Left ventricle myocardium inferior (tissue), 1 donor: ENCODE results near the gene FRMD3. TPM values are rescaled to one million over a fixed set of nuclear protein-coding genes. Genes with fewer than 3 reads are reported as not detected.
A peak's percentile ranks its signal among the peaks of the same experiment; 100 is the strongest.

ENCODE experiments used
- DNase-seq: peaks from one replicate; pipeline ENCODE4 v3.0.0-alpha.2; 2020
- H3K27ac ChIP-seq: fragments of 200-600 bp; replicated peaks from 2 replicates; pipeline ENCODE4 v1.8.0; 2021
- H3K27me3 ChIP-seq: fragments of 200-600 bp; 2 replicates; pipeline ENCODE4 v1.8.0; 2021; ENCODE audit warnings: low read depth
- H3K36me3 ChIP-seq: fragments of 200-600 bp; 2 replicates; pipeline ENCODE4 v1.8.0; 2021
- H3K4me1 ChIP-seq: fragments of 200-600 bp; 2 replicates; pipeline ENCODE4 v1.8.0; 2021
- H3K4me3 ChIP-seq: fragments of 200-600 bp; 2 replicates; pipeline ENCODE4 v1.8.0; 2021; ENCODE audit warnings: mild to moderate bottlenecking, moderate library complexity
- H3K9me3 ChIP-seq: fragments of 200-600 bp; replicated peaks from 2 replicates; pipeline ENCODE4 v1.8.0; 2021
- CTCF ChIP-seq: fragments of 200-600 bp; IDR thresholded peaks from 2 replicates; pipeline ENCODE4 v1.8.0; 2021; ENCODE audit warnings: antibody characterized with exemption, mild to moderate bottlenecking, borderline replicate concordance
- intact Hi-C: fragments of 100-400 bp; cut with micrococcal nuclease; formaldehyde crosslinking; loops from one replicate; pipeline ENCODE4 v1.11.0; 2022
- total RNA-seq: library from RNA; stranded (reverse); fragmentation: NEBNext Ultra II Directional; extraction: Animal tissue kit (Norgen Biotek cat#: 25700); gene quantifications from one replicate; pipeline ENCODE4 v1.2.1, GENCODE V29; 2021
- donor health status: DM: no; HTN: yes; CAD: no; lungs with severe emphysema.

Gene FRMD3
- total RNA-seq, 1 donor from 2014 or later = 131 TPM

GRCh38 chr9:83266331-83266665 is 271.9 kb downstream of the FRMD3 start:
- Histone ChIP-seq H3K27ac (peak overlapping the region; percentile 89), H3K27me3 (no peaks in the 10 kb centered on the region), H3K9me3 (no peaks in the 10 kb centered on the region), H3K36me3 (no peaks in the 10 kb centered on the region), H3K4me3 (peak overlapping the region; percentile 61), H3K4me1 (peaks cover 78% of the 10 kb centered on the region)
- no peak for DNase-seq
- intact Hi-C loops = no loop called here
- no peak for TF ChIP-seq CTCF

DNA sequence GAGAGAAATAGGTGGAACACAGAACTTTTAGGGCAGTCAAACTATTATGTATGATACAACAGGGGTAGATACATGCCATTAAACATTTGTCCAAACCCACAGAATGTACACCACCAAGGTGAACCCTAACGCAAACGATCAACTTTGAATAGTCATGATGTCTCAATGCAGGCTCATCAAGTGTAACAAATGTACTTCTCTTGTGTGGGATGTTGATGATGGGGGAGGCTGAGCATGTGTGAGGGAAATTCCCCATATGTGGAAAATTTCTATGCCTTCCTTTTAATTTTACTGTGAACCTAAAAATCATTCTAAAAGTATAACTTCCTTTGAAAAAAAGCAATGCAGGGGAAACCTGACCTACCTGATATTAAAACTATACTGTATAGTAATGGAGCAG is 273.9 kb downstream of the FRMD3 start:
- TF ChIP-seq CTCF = no peak
- Histone ChIP-seq H3K27me3 (no peaks in the 10 kb centered on the region), H3K4me1 (peaks cover 78% of the 10 kb centered on the region), H3K4me3 (peak overlapping the region; percentile 61), H3K9me3 (no peaks in the 10 kb centered on the region), H3K36me3 (no peaks in the 10 kb centered on the region), H3K27ac (peak overlapping the region; percentile 89)
- DNase-seq = no peak
- intact Hi-C loops = no loop called here

- peaks cover 6% of the 10 kb centered on the region for H3K36me3 ChIP-seq
- no peaks in the 10 kb centered on the region for H3K27me3 ChIP-seq
- H3K9me3 ChIP-seq = peaks cover 14% of the 10 kb centered on the region
- TF ChIP-seq CTCF = no peak
- H3K4me1 ChIP-seq = peaks cover 60% of the 10 kb centered on the region
- intact Hi-C loops = no loop called here
- H3K27ac ChIP-seq = no peak overlapping the region
- H3K4me3 ChIP-seq = no peak overlapping the region
- DNase-seq = no peak
These were observed 278.6 kb downstream of the FRMD3 start for GRCh38 chr9:83259558-83259957.

GRCh38 chr9:83257937-83258891 is 280.0 kb downstream of the FRMD3 start:
- Histone ChIP-seq H3K4me1 (peaks cover 47% of the 10 kb centered on the region), H3K9me3 (peaks cover 14% of the 10 kb centered on the region), H3K27ac (peak overlapping the region; percentile 41), H3K27me3 (no peaks in the 10 kb centered on the region), H3K36me3 (peaks cover 6% of the 10 kb centered on the region), H3K4me3 (no peak overlapping the region)
- intact Hi-C loops = no loop called here
- no peak for DNase-seq
- no peak for TF ChIP-seq CTCF

DNA sequence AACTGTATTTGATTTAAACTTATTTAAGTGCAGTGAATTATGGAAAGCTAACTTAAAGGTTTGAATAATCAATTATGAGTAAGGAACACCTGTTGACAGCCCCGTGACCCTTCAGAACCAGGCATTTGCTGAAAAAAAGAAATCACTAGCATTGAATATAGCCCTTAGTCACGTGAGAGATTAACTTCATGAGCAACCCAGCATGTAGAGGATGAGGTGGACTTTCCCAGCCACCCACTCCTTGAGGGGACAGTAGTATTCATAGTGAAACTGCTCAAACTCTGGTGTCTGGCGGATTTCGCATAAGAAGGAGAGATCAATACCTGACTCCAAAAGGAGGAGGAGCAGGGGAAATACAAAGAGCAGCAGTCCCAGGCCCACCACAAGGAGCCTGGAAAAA is 290.5 kb downstream of the FRMD3 start:
- no peak for TF ChIP-seq CTCF
- DNase-seq = no peak
- no peak overlapping the region for H3K4me3 ChIP-seq
- H3K27ac ChIP-seq = no peak overlapping the region
- H3K27me3 ChIP-seq = no peaks in the 10 kb centered on the region
- H3K36me3 ChIP-seq = peaks cover 48% of the 10 kb centered on the region
- peaks cover 9% of the 10 kb centered on the region for H3K9me3 ChIP-seq
- intact Hi-C loops = no loop called here
- H3K4me1 ChIP-seq = peaks cover 30% of the 10 kb centered on the region
